ENCODE results near the gene DPP10. TPM values are rescaled to one million over a fixed set of nuclear protein-coding genes. Genes with fewer than 3 reads are reported as not detected.

The DPP10 gene
- total RNA-seq, 1 donor from 2014 or later: 1.1 TPM

GRCh38 chr2:114499101-114499500 is 56.7 kb downstream of the DPP10 start:
- H3K36me3 ChIP-seq (ENCODE audit: insufficient read depth, low read length): no peaks in the 10 kb centered on the region
- no peaks in the 10 kb centered on the region for H3K36me3 Mint-ChIP-seq (ENCODE audit: low read depth, unreplicated experiment)
- no peak overlapping the region for H3K27ac Mint-ChIP-seq (ENCODE audit: unreplicated experiment)
- no peak overlapping the region for H2AFZ ChIP-seq (ENCODE audit: low read depth, low read length)
- H3K9me3 ChIP-seq (ENCODE audit: insufficient read depth, low read depth, low read length): peaks cover 2% of the 10 kb centered on the region
- no peaks in the 10 kb centered on the region for H3K9me3 Mint-ChIP-seq (ENCODE audit: unreplicated experiment)
- TF ChIP-seq EZH2 (IDR thresholded peaks at IDR 0.05; ENCODE audit: insufficient read depth, low read length) (no peak), CTCF (IDR thresholded peaks at IDR 0.05; ENCODE audit: insufficient read depth, low read depth, low read length) (no peak)
- H3K27me3 Mint-ChIP-seq (ENCODE audit: low read depth, unreplicated experiment): peaks cover 2% of the 10 kb centered on the region
- no peaks in the 10 kb centered on the region for H3K4me1 Mint-ChIP-seq (ENCODE audit: low read depth, unreplicated experiment)
- H3K9ac ChIP-seq (ENCODE audit: low read length): no peak overlapping the region
- DNase-seq (ENCODE audit: low read depth) (no peak), FAIRE-seq (no peak)
- H3K27me3 ChIP-seq (ENCODE audit: insufficient read depth, low read length): no peaks in the 10 kb centered on the region
- no peak overlapping the region for H3K4me3 Mint-ChIP-seq (ENCODE audit: unreplicated experiment)
- no peak overlapping the region for H3K4me3 ChIP-seq (ENCODE audit: insufficient read depth, low read depth, low read length)
- H3K4me2 ChIP-seq (ENCODE audit: low read length): no peak overlapping the region
- no peak overlapping the region for H3K27ac ChIP-seq (ENCODE audit: low read depth, low read length)
- H3K79me2 ChIP-seq (ENCODE audit: insufficient read depth, low read length): no peaks in the 10 kb centered on the region
- no peaks in the 10 kb centered on the region for H4K20me1 ChIP-seq (ENCODE audit: insufficient read depth, low read length)
- no peaks in the 10 kb centered on the region for H3K4me1 ChIP-seq (ENCODE audit: insufficient read depth, low read length)

- no peak overlapping the region for H3K27ac Mint-ChIP-seq (ENCODE audit: unreplicated experiment)
- H3K36me3 Mint-ChIP-seq (ENCODE audit: low read depth, unreplicated experiment): no peaks in the 10 kb centered on the region
- H4K20me1 ChIP-seq (ENCODE audit: insufficient read depth, low read length): no peaks in the 10 kb centered on the region
- no peak for TF ChIP-seq CTCF (IDR thresholded peaks at IDR 0.05; ENCODE audit: insufficient read depth, low read depth, low read length)
- no peak for TF ChIP-seq EZH2 (IDR thresholded peaks at IDR 0.05; ENCODE audit: insufficient read depth, low read length)
- H3K9ac ChIP-seq (ENCODE audit: low read length): no peak overlapping the region
- no peaks in the 10 kb centered on the region for H3K27me3 ChIP-seq (ENCODE audit: insufficient read depth, low read length)
- no peaks in the 10 kb centered on the region for H3K79me2 ChIP-seq (ENCODE audit: insufficient read depth, low read length)
- H3K4me3 ChIP-seq (ENCODE audit: insufficient read depth, low read depth, low read length): no peak overlapping the region
- no peaks in the 10 kb centered on the region for H3K9me3 ChIP-seq (ENCODE audit: insufficient read depth, low read depth, low read length)
- H3K36me3 ChIP-seq (ENCODE audit: insufficient read depth, low read length): no peaks in the 10 kb centered on the region
- no peak overlapping the region for H3K27ac ChIP-seq (ENCODE audit: low read depth, low read length)
- peaks cover 2% of the 10 kb centered on the region for H3K9me3 Mint-ChIP-seq (ENCODE audit: unreplicated experiment)
- H2AFZ ChIP-seq (ENCODE audit: low read depth, low read length): no peak overlapping the region
- DNase-seq (ENCODE audit: low read depth): no peak
- H3K27me3 Mint-ChIP-seq (ENCODE audit: low read depth, unreplicated experiment): no peaks in the 10 kb centered on the region
- peaks cover 12% of the 10 kb centered on the region for H3K4me1 Mint-ChIP-seq (ENCODE audit: low read depth, unreplicated experiment)
- H3K4me3 Mint-ChIP-seq (ENCODE audit: unreplicated experiment): no peak overlapping the region
- no peak for FAIRE-seq
- H3K4me2 ChIP-seq (ENCODE audit: low read length): no peak overlapping the region
- no peaks in the 10 kb centered on the region for H3K4me1 ChIP-seq (ENCODE audit: insufficient read depth, low read length)
Measured at GRCh38 chr2:114507744-114508143, 65.3 kb downstream of the DPP10 start.

- H3K4me2 ChIP-seq (ENCODE audit: low read length): no peak overlapping the region
- no peaks in the 10 kb centered on the region for H3K4me1 Mint-ChIP-seq (ENCODE audit: low read depth, unreplicated experiment)
- no peak overlapping the region for H3K4me3 Mint-ChIP-seq (ENCODE audit: unreplicated experiment)
- H3K36me3 Mint-ChIP-seq (ENCODE audit: low read depth, unreplicated experiment): no peaks in the 10 kb centered on the region
- no peaks in the 10 kb centered on the region for H3K79me2 ChIP-seq (ENCODE audit: insufficient read depth, low read length)
- H3K27ac ChIP-seq (ENCODE audit: low read depth, low read length): no peak overlapping the region
- DNase-seq (ENCODE audit: low read depth): no peak
- no peak overlapping the region for H3K4me3 ChIP-seq (ENCODE audit: insufficient read depth, low read depth, low read length)
- H3K9me3 ChIP-seq (ENCODE audit: insufficient read depth, low read depth, low read length): no peaks in the 10 kb centered on the region
- H3K4me1 ChIP-seq (ENCODE audit: insufficient read depth, low read length): no peaks in the 10 kb centered on the region
- H3K9ac ChIP-seq (ENCODE audit: low read length): no peak overlapping the region
- no peaks in the 10 kb centered on the region for H3K36me3 ChIP-seq (ENCODE audit: insufficient read depth, low read length)
- H3K27me3 ChIP-seq (ENCODE audit: insufficient read depth, low read length): no peaks in the 10 kb centered on the region
- TF ChIP-seq CTCF (IDR thresholded peaks at IDR 0.05; ENCODE audit: insufficient read depth, low read depth, low read length): no peak
- TF ChIP-seq EZH2 (IDR thresholded peaks at IDR 0.05; ENCODE audit: insufficient read depth, low read length): no peak
- no peaks in the 10 kb centered on the region for H4K20me1 ChIP-seq (ENCODE audit: insufficient read depth, low read length)
- H2AFZ ChIP-seq (ENCODE audit: low read depth, low read length): no peak overlapping the region
- no peak overlapping the region for H3K27ac Mint-ChIP-seq (ENCODE audit: unreplicated experiment)
- H3K27me3 Mint-ChIP-seq (ENCODE audit: low read depth, unreplicated experiment): peaks cover 3% of the 10 kb centered on the region
- H3K9me3 Mint-ChIP-seq (ENCODE audit: unreplicated experiment): peaks cover 1% of the 10 kb centered on the region
- FAIRE-seq: no peak
Measured at GRCh38 chr2:114515882-114516281, 73.4 kb downstream of the DPP10 start.
